CD4-positive, alpha-beta T cell treated with Interleukin-10 for 1 hour (primary cell): ENCODE results near the gene DCAF6.

Experiments
- DNase-seq: peaks from one replicate; pipeline ENCODE4 v3.0.0-alpha.2; 2020

Gene DCAF6

GRCh38 chr1:168088511-168089325 lies 152.2 kb downstream of the DCAF6 start:
- DNase-seq, result no peak

- DNase-seq, result no peak
Measured at GRCh38 chr1:168089326-168089978, 153.0 kb downstream of the DCAF6 start.

- DNase-seq, result no peak
Measured at GRCh38 chr1:168089979-168090337, 153.5 kb downstream of the DCAF6 start.

- no peak for DNase-seq
Measured at GRCh38 chr1:168090395-168090794, 153.9 kb downstream of the DCAF6 start.

GRCh38 chr1:168091063-168091462 lies 154.6 kb downstream of the DCAF6 start:
- DNase-seq, result no peak

GRCh38 chr1:168091720-168092550 lies 155.5 kb downstream of the DCAF6 start:
- no peak for DNase-seq

- no peak for DNase-seq
Measured at GRCh38 chr1:168092566-168093355, 156.3 kb downstream of the DCAF6 start.

- no peak for DNase-seq
Measured at GRCh38 chr1:168093616-168094015, 157.1 kb downstream of the DCAF6 start.

- no peak for DNase-seq
Measured at GRCh38 chr1:168095476-168095875, 159.0 kb downstream of the DCAF6 start.

- DNase-seq, result no peak
Measured at GRCh38 chr1:168096296-168097165, 160.0 kb downstream of the DCAF6 start.

- no peak for DNase-seq
Measured at GRCh38 chr1:168097921-168098528, 161.5 kb downstream of the DCAF6 start.

GRCh38 chr1:168098534-168099320 lies 162.2 kb downstream of the DCAF6 start:
- no peak for DNase-seq

GRCh38 chr1:168099337-168099801 lies 162.9 kb downstream of the DCAF6 start:
- DNase-seq, result no peak

GRCh38 chr1:168100315-168101002 lies 164.0 kb downstream of the DCAF6 start:
- DNase-seq, result no peak

GRCh38 chr1:168101336-168101735 lies 164.9 kb downstream of the DCAF6 start:
- DNase-seq, result no peak

- DNase-seq, result no peak
Measured at GRCh38 chr1:168102487-168102886, 166.0 kb downstream of the DCAF6 start.

GRCh38 chr1:168104535-168104934 lies 168.1 kb downstream of the DCAF6 start:
- no peak for DNase-seq

- no peak for DNase-seq
Measured at GRCh38 chr1:168105846-168106245, 169.4 kb downstream of the DCAF6 start.

GRCh38 chr1:168106274-168106673 lies 169.8 kb downstream of the DCAF6 start:
- DNase-seq, result no peak
